Smooth muscle cell (in vitro differentiated cells): Measurements from ENCODE around the gene BORCS5. TPM values are rescaled to one million over a fixed set of nuclear protein-coding genes. Genes with fewer than 3 reads are reported as not detected.
"Not testable (repeated sequence)": the region's sequence is repeated elsewhere in the genome, so short reads cannot be mapped to it uniquely, and the experiment has no call there.

Experiments
- DNase-seq: peaks from one replicate; lab custom pipeline; 2025; ENCODE audit not compliant: unreplicated experiment; lab: John Stamatoyannopoulos, UW
- H2AFZ ChIP-seq: fragments of 200-600 bp; sonication (generic); 2 replicates; pipeline ENCODE4 v1.6.0; 2016; ENCODE audit warnings: antibody characterized with exemption, low read depth, mild to moderate bottlenecking
- H3F3A ChIP-seq: fragments of 200-600 bp; sonication (generic); 2 replicates; pipeline ENCODE4 v1.6.0; 2017; ENCODE audit warnings: antibody characterized with exemption, low read depth
- H3K27ac ChIP-seq: fragments of 200-600 bp; sonication (generic); 2 replicates; pipeline ENCODE4 v1.5.1; 2016; ENCODE audit warnings: low read depth, mild to moderate bottlenecking
- H3K27me3 ChIP-seq: fragments of 200-600 bp; sonication (generic); 2 replicates; pipeline ENCODE4 v1.6.1; 2016; ENCODE audit warnings: low read depth, mild to moderate bottlenecking
- H3K36me3 ChIP-seq: fragments of 200-600 bp; sonication (generic); 2 replicates; pipeline ENCODE4 v1.5.1; 2016; ENCODE audit warnings: low read depth
- H3K4me1 ChIP-seq: fragments of 200-600 bp; sonication (generic); 2 replicates; pipeline ENCODE4 v1.5.1; 2016; ENCODE audit warnings: low read depth
- H3K4me2 ChIP-seq: fragments of 200-600 bp; sonication (generic); 2 replicates; pipeline ENCODE4 v1.6.0; 2016; ENCODE audit warnings: mild to moderate bottlenecking
- H3K4me3 ChIP-seq: fragments of 200-600 bp; sonication (generic); 2 replicates; pipeline ENCODE4 v1.5.1; 2016; ENCODE audit warnings: mild to moderate bottlenecking
- H3K79me2 ChIP-seq: fragments of 200-600 bp; sonication (generic); 2 replicates; pipeline ENCODE4 v1.6.0; 2016; ENCODE audit warnings: low read depth, mild to moderate bottlenecking
- H3K9ac ChIP-seq: fragments of 200-600 bp; sonication (generic); 2 replicates; pipeline ENCODE4 v1.6.0; 2016; ENCODE audit warnings: low read depth
- H3K9me3 ChIP-seq: fragments of 200-600 bp; sonication (generic); replicated peaks from 2 replicates; pipeline ENCODE4 v1.5.1; 2016; ENCODE audit warnings: low read depth
- H4K20me1 ChIP-seq: fragments of 200-600 bp; sonication (generic); 2 replicates; pipeline ENCODE4 v1.6.0; 2016; ENCODE audit warnings: low read depth
- CTCF ChIP-seq: fragments of 200-600 bp; sonication (generic); IDR thresholded peaks from 2 replicates; pipeline ENCODE4 v1.5.1; 2017; ENCODE audit warnings: borderline replicate concordance, mild to moderate bottlenecking, antibody characterized with exemption; ENCODE audit not compliant: insufficient read depth, poor library complexity, severe bottlenecking
- WGBS: methylation state at CpG from one replicate; pipeline ENCODE4 v1.1.7; 2016; ENCODE audit warnings: low lambda C conversion rate; 5-methylcytosine and 5-hydroxymethylcytosine counted together
- polyA plus RNA-seq: library from polyadenylated mRNA; unstranded; fragments of >200 nt; fragmentation: Nextera tagmentation; extraction: Ambion mirVana; gene quantifications from 2 replicates; pipeline ENCODE4 v1.2.1, GENCODE V29; 2016
- total RNA-seq: library from RNA; depleted of rRNA; stranded (reverse); fragments of >200 nt; gene quantifications from 2 replicates; pipeline ENCODE4 v1.2.3, GENCODE V29; 2014

The BORCS5 gene
- total and polyA plus RNA-seq, 2 experiments from 2014 or later = 11.2 to 11.7 TPM

GRCh38 chr12:12501121-12501520 is 144.2 kb downstream of the BORCS5 start:
- no peak for TF ChIP-seq CTCF
- no peak for DNase-seq
- Histone ChIP-seq H3K27me3 (no peaks in the 10 kb centered on the region), H4K20me1 (peaks cover 51% of the 10 kb centered on the region), H3K79me2 (peaks cover 8% of the 10 kb centered on the region), H2AFZ (no peak overlapping the region), H3K9ac (no peak overlapping the region), H3K4me1 (peaks cover 8% of the 10 kb centered on the region), H3F3A (peaks cover 2% of the 10 kb centered on the region), H3K4me2 (no peak overlapping the region), H3K4me3 (no peak overlapping the region), H3K36me3 (no peaks in the 10 kb centered on the region), H3K9me3 (no peaks in the 10 kb centered on the region), H3K27ac (no peak overlapping the region)
- WGBS = 33% methylated on average over 3 of the region's 3 CpGs

- not testable (repeated sequence) for H3K27ac ChIP-seq, DNase-seq, H3K79me2 ChIP-seq, H3K27me3 ChIP-seq, H3F3A ChIP-seq, H3K4me3 ChIP-seq, H3K9ac ChIP-seq, H3K36me3 ChIP-seq, H3K4me2 ChIP-seq, H2AFZ ChIP-seq, H3K9me3 ChIP-seq
- H3K4me1 ChIP-seq = peaks cover 20% of the 10 kb centered on the region
- H4K20me1 ChIP-seq = peaks cover 59% of the 10 kb centered on the region
- WGBS = 94% methylated on average over 7 of the region's 7 CpGs
These were observed 145.4 kb downstream of the BORCS5 start for GRCh38 chr12:12502130-12502814.

GRCh38 chr12:12502815-12503151 is 145.9 kb downstream of the BORCS5 start:
- peaks cover 59% of the 10 kb centered on the region for H4K20me1 ChIP-seq
- H3K27me3 ChIP-seq = no peaks in the 10 kb centered on the region
- no peaks in the 10 kb centered on the region for H3K9me3 ChIP-seq
- no peaks in the 10 kb centered on the region for H3K36me3 ChIP-seq
- no peak for TF ChIP-seq CTCF
- peaks cover 13% of the 10 kb centered on the region for H3F3A ChIP-seq
- H3K4me1 ChIP-seq = peaks cover 21% of the 10 kb centered on the region
- H3K4me3 ChIP-seq = no peak overlapping the region
- no peak overlapping the region for H3K27ac ChIP-seq
- no peak overlapping the region for H3K4me2 ChIP-seq
- H2AFZ ChIP-seq = no peak overlapping the region
- WGBS = 96% methylated on average over 5 of the region's 5 CpGs
- peaks cover 8% of the 10 kb centered on the region for H3K79me2 ChIP-seq
- no peak for DNase-seq
- H3K9ac ChIP-seq = no peak overlapping the region

- H4K20me1 ChIP-seq = peaks cover 56% of the 10 kb centered on the region
- H3K4me1 ChIP-seq = peaks cover 21% of the 10 kb centered on the region
- H3K27me3 ChIP-seq = no peaks in the 10 kb centered on the region
- no peak overlapping the region for H2AFZ ChIP-seq
- peaks cover 13% of the 10 kb centered on the region for H3F3A ChIP-seq
- no peaks in the 10 kb centered on the region for H3K9me3 ChIP-seq
- TF ChIP-seq CTCF = no peak
- no peak overlapping the region for H3K4me3 ChIP-seq
- 95% methylated on average over 9 of the region's 9 CpGs for WGBS
- DNase-seq = no peak
- H3K36me3 ChIP-seq = no peaks in the 10 kb centered on the region
- no peak overlapping the region for H3K27ac ChIP-seq
- H3K79me2 ChIP-seq = peaks cover 8% of the 10 kb centered on the region
- H3K9ac ChIP-seq = no peak overlapping the region
- no peak overlapping the region for H3K4me2 ChIP-seq
These were observed 146.7 kb downstream of the BORCS5 start for GRCh38 chr12:12503384-12504078.
